Stimulated activated CD4-positive, alpha-beta T cell treated with anti-CD3 and anti-CD28 coated beads, Interleukin-4, amount 100 ng/mL, for 48 hours (primary cell): ENCODE data around the gene PAK1.

Experiments
- DNase-seq, 2 donors: peaks; one replicate each; pipeline ENCODE4 v3.0.0-alpha.2; 2020; ENCODE audit warnings: low read depth in 2 of 2

The PAK1 gene

GRCh38 chr11:77372726-77373125, 101.2 kb downstream of the PAK1 start:
- no peak for DNase-seq

DNA sequence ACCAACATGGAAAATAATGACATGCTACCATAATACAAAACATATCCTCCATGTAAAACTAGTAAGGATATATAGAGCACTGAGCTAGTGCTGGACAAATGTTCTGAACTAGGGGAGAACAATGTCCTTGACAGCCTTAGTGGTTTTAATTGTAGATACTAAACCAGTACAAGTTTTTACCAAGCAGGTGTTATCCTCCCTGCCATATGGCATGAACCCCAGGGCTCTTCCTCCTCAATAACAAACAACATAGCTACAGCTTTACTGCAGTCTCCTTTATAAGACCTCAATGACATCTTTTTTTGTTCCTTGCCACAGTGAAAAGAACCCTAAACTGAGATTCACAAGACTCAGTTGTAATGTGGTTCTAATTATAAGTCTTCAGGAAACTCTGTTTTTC, 102.2 kb downstream of the PAK1 start:
- no peak for DNase-seq

DNA sequence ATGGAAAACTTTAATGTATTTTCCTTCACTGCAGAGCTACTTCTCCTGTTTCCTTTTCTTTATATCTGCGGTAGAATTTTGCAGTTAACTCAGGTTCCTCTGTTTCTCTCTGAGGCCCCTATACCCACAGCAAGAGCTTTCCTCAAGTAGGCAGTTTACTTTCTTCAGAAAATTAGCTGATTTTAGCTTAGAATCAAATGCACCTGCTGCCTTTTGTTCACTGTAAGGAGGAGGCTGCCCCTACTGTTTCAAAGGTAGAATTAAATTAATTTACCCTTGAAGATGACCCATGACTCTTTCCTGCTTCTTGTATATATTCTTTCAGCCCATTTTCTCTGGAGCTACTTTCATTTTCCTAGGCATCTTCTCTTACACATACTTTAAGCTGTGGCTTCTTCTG, 103.7 kb downstream of the PAK1 start:
- no peak for DNase-seq

DNA sequence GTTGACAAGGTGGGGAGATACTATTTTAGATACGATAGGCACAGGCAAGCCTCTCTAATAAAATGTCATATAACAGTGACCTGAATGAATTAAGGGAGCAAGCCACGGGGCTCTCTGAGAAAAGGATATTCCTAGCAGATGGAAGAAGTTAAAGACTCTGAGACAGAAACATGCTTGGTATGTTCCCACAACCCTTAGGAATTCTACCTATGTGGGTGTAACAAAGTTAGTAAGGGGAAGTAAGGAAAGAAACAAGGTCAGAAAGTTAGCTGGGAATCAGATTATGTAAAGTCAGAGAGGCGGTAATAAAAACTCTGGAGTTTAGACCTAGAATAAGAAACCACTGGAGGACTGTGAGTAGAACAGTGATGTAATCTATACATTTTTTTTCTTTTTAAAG, 112.7 kb downstream of the PAK1 start:
- no peak for DNase-seq

DNA sequence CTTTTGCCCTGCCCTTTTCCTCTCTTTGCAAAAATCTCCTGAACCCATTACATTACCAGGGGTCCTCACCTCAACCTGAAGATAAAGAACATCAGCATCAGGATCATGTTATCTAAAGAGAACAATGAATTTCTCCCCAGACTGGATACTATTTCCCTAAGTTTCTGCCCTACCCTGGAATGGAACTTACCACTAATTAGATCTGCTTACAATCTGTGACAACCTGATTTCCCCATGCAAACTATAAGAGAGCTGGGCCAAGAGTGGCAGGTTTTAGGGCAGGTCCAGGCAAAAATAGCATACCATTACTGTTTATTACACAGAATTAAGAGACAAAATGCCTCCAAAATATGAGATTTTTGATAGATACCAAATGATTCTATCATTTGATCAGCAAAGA, 114.4 kb downstream of the PAK1 start:
- DNase-seq, result no peak

- DNase-seq, result no peak
Observed at GRCh38 chr11:77353131-77353530, 120.8 kb downstream of the PAK1 start.

DNA sequence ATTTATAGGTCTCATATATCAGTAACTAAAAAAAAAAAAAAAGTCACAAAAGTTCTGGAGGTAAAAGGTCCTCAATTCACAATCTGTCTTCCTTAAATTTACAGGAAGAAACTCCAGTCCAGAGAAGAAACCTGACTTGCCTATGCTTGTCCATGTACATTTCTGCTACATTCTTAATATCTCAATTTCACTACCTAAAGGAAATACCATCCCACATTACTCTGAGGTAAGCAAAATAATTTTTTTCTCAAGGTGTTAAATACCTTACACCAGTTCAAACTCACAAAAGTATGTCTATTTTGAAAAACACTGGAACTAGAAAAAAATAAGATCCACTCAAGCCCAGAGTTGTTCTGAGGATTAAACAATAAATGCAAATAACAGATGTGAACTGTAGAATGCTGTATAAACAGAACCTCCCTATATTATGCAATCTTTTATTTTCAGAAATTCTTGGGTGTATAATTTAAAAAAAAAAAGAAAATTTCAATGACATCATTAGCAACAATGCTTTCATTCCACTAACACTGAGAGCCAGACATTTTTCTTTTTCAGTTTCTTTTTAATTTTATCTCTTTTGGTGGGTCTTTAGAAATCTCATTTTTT, 122.5 kb downstream of the PAK1 start:
- no peak for DNase-seq

DNA sequence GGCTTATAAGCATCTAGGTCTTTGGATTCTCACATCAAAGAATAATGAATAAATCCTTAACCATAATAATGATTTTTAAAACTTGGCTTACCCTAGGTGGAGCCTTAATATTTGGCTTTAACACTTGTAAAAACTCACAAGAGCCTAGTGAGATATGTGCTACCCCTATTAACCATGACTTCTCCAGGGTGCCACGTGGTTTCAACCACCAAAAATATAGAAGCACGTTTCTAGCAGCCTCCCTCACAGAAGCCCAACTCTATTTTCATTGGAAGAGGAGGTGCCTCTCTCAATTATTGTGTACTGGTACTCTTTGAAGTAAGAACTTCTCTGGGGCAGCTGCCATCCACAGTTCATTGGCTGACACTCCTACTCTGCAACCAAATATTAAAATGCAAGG, 125.9 kb downstream of the PAK1 start:
- no peak for DNase-seq

DNA sequence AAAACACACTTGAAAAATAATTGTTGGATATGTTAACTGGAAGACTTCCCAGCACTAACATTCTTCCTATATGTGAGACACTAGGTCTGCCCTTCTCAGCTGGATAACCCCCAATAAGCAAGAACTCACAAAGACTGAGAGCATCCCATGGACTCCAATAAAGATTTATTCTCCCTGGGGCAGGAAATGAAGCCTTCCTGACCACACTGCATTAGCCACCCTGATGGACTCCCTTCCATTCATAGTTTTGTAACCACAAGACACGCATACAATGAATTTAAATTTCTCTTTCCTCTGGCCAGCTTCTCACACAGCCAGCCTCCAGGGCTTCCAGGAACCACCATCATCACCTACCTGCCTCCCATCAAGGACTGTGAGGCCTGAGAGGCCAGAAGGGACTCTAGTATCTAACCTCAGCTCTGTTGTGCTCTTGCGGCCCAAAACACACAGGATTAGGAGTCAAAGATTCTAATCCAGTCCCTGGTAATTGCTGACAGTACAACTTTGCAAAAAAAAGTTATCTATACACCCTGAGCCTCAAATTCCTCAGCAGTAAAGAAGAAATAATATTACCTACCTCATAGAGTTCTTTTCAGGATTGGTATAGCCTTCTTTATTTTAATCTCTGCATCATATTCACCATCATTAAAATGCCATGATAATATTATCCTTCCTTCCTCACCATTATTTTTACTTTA, 126.8 kb downstream of the PAK1 start:
- no peak for DNase-seq

DNA sequence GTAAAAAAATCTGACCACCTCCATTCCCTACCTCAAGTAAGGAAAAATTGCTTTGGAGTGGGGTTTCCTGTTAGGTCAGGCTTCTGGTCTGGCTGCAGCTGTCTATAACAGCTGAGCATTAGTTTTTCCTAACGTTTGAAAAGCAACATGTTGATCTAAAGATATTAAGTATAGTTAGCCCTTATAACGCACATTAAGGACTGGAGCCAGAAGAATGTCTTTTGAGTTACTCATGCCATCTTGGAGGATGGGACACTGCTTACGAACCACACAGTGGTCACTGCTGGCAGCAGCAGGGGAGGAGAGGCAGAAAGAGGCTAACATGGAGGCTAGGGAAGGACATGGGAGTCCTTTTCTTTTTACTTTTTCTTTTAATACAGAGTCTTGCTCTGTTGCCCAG, 128.3 kb downstream of the PAK1 start:
- no peak for DNase-seq

DNA sequence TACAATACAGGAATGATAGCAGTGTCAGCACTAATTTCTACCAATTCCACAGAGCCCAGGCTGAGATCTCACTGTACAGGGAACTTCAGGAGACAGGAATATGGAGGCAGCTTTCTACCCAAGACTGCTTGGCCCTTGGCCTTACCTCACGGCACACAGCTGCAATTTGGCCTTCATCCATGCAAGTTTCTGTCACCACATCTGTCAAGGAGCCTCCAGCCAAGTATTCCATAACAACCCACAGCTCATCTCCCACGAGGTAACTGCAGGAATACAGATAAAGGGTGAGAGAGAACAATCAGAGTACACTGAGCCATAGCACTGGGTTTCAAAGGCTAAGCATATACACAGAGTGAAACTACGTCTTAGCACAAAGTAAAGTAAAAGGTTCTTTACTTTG, 133.4 kb downstream of the PAK1 start:
- DNase-seq, result no peak

- DNase-seq, result no peak
Observed at GRCh38 chr11:77332259-77332658, 141.6 kb downstream of the PAK1 start.

DNA sequence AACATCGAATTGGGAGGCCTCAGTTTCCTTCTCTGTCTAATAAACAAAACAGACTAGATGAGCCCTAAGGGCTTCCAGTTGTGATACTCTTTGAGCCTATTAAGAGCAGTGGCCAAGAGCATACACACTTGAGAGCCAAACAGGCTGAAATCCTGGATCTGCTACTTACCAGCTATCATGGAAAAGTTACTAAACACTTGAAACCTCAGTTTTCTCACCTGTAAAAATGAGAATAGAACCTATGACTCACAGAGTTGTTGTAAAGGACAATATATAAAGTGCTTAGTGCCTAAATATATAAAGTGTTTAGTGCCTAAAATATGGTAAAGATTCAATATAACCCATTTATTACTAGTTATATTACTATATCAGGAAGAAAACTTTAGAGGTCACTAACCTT, 148.7 kb downstream of the PAK1 start:
- DNase-seq, result no peak

GRCh38 chr11:77324508-77324907, 149.4 kb downstream of the PAK1 start:
- no peak for DNase-seq

- DNase-seq, result no peak
Observed at GRCh38 chr11:77322926-77323590, 150.8 kb downstream of the PAK1 start.

GRCh38 chr11:77322506-77322905, 151.4 kb downstream of the PAK1 start:
- no peak for DNase-seq

- DNase-seq, result no peak
Observed at GRCh38 chr11:77320351-77320750, 153.5 kb downstream of the PAK1 start.

DNA sequence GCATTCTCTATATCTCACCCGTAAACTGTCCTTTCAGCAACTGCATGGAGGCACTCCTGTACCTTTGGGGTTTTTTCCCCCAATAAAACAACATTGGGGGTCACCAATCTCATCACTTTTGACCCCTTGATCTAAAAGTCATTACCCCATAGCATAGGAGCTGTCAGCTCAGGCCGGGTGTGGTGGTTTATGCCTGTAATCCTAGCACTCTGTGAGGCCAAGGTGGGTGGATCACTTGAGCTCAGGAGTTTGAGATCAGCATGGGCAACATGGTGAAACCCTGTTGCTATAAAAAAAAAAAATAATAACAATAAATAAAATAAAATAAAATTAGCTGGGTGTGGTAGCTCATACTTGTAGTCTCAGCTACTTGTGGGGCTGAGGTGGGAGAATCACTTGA, 155.3 kb downstream of the PAK1 start:
- no peak for DNase-seq

- no peak for DNase-seq
Observed at GRCh38 chr11:77316733-77317342, 157.1 kb downstream of the PAK1 start.

GRCh38 chr11:77312107-77312506, 161.8 kb downstream of the PAK1 start:
- DNase-seq, result no peak

DNA sequence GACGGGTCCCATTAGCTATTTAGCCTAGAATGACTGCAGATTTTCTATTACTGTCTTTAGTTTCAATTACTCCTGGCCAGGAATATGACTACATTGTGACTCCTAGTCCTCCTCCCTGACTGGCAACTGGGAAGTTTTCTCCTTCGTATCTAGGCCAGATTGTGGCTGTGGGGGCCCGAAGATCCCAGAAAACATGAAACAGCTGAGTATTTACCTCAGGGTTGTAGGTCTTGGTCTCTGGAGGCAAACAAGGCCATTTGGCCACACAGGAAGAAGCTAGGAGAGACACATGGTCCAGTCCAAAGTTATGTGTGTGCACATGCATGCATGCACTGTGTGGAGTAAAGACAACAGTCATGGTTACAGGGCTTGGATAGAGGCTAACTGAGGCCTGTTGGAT, 162.2 kb downstream of the PAK1 start:
- no peak for DNase-seq

- no peak for DNase-seq
Observed at GRCh38 chr11:77310721-77311120, 163.2 kb downstream of the PAK1 start.
